GM21619 (cell line): ENCODE data around the gene WDR93.

Source experiments
- ATAC-seq: cut with Tn5 transposase; IDR thresholded peaks from one replicate; pipeline ENCODE4 v1.9.1; 2021; ENCODE audit not compliant: unreplicated experiment

Gene WDR93

GRCh38 chr15:89690276-89691218, at the start of gene WDR93, which contains the start of gene PEX11A:
Gene WDR93 (plus strand): TSS chr15:89690811. CDS start chr15:89701747, 10,936 bp downstream.
Gene PEX11A (minus strand): TSS chr15:89690754. CDS start chr15:89690632, 122 bp downstream.
- ATAC-seq, result peak; percentile 88

- ATAC-seq, result no peak
These were observed 49.6 kb upstream of the WDR93 start for GRCh38 chr15:89641053-89641452.

- no peak for ATAC-seq
These were observed 48.5 kb upstream of the WDR93 start for GRCh38 chr15:89642106-89642505.

GRCh38 chr15:89645680-89646079, 44.9 kb upstream of the WDR93 start:
- ATAC-seq, result no peak

GRCh38 chr15:89646416-89647141, 44.0 kb upstream of the WDR93 start:
- no peak for ATAC-seq

- ATAC-seq, result peak; percentile 61
These were observed 43.3 kb upstream of the WDR93 start for GRCh38 chr15:89647191-89647851.

- no peak for ATAC-seq
These were observed 42.3 kb upstream of the WDR93 start for GRCh38 chr15:89648106-89649012.

- no peak for ATAC-seq
These were observed 41.5 kb upstream of the WDR93 start for GRCh38 chr15:89649013-89649625.

- no peak for ATAC-seq
These were observed 40.9 kb upstream of the WDR93 start for GRCh38 chr15:89649716-89650115.

- no peak for ATAC-seq
These were observed 38.5 kb upstream of the WDR93 start for GRCh38 chr15:89652131-89652530.

- ATAC-seq, result no peak
These were observed 37.9 kb upstream of the WDR93 start for GRCh38 chr15:89652666-89653065.

GRCh38 chr15:89653578-89653977, 37.0 kb upstream of the WDR93 start:
- no peak for ATAC-seq

- ATAC-seq, result no peak
These were observed 36.3 kb upstream of the WDR93 start for GRCh38 chr15:89654301-89654761.

- ATAC-seq, result no peak
These were observed 35.5 kb upstream of the WDR93 start, which contains the start of gene KIF7 for GRCh38 chr15:89654847-89655805. Gene KIF7 (minus strand): TSS chr15:89655467. CDS start chr15:89652930, 2,537 bp downstream.

- ATAC-seq, result no peak
These were observed 34.3 kb upstream of the WDR93 start for GRCh38 chr15:89656116-89656815.

- no peak for ATAC-seq
These were observed 32.9 kb upstream of the WDR93 start for GRCh38 chr15:89657686-89658200.

- no peak for ATAC-seq
These were observed 31.3 kb upstream of the WDR93 start for GRCh38 chr15:89659295-89659694.

- ATAC-seq, result no peak
These were observed 30.1 kb upstream of the WDR93 start for GRCh38 chr15:89660556-89660955.
